Measurements from ENCODE around the gene ACSS1.

The ACSS1 gene

DNA sequence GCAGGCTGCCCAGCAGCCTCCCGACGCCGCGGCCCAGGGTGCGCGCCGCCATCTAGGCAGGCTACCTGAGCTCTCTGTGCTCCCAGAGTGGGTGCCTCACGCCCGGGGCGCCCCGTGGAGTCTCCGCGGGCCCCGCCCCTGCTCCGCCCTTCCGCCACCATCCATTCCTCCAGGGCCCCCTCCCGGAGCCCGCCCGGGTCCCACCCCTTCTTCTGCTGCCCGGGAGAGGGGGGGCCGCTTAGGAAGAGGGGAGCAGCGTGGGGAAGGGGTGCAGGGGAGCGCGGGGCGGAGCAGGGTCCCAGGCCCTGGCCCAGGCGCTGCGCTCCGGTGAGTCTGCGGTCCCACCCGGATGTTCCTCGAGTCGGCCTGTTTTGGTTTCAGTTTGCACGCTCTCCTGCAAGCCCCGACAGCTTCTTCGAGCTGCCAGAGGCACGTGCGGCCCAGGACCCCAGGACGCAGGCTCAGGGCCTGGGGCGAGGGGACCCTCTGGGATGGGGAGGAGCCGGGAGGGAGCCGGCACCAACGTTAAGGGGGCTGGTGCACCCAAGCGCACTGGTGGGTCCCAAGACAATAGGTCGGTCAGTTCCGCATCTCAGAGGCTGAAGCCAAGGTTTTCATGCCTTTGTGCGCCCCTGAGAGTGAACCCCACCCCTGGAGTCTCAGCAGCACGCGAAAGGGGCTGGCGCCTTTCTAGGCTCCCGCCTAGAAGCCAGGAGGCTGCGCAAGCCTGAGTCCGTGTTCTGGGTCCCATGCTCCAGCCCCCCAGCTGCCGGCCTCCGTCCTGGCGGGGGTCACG, at the start of gene ACSS1:
TSS of gene ACSS1 (minus strand) at position 89 of the 796 bp plus-strand sequence. CDS start at position 52, 37 bp downstream.
- peak within 1 kb of the TSS; percentile 68 for H3K4me3 ChIP-seq (replicated peaks; ENCODE audit: low read depth, low read length)
- DNase-seq (ENCODE audit: low read depth) = peak; percentile 41

GRCh38 chr20:25103526-25103925, 45.6 kb upstream of the ACSS1 start:
- TF ChIP-seq, protein P1, sequence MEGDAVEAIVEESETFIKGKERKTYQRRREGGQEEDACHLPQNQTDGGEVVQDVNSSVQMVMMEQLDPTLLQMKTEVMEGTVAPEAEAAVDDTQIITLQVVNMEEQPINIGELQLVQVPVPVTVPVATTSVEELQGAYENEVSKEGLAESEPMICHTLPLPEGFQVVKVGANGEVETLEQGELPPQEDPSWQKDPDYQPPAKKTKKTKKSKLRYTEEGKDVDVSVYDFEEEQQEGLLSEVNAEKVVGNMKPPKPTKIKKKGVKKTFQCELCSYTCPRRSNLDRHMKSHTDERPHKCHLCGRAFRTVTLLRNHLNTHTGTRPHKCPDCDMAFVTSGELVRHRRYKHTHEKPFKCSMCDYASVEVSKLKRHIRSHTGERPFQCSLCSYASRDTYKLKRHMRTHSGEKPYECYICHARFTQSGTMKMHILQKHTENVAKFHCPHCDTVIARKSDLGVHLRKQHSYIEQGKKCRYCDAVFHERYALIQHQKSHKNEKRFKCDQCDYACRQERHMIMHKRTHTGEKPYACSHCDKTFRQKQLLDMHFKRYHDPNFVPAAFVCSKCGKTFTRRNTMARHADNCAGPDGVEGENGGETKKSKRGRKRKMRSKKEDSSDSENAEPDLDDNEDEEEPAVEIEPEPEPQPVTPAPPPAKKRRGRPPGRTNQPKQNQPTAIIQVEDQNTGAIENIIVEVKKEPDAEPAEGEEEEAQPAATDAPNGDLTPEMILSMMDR (IDR thresholded peaks at IDR 0.05; ENCODE audit: low read length, missing control alignments) = no peak
- no peak overlapping the region for H3K4me3 ChIP-seq (replicated peaks; ENCODE audit: low read depth, low read length)
- no peak for DNase-seq (ENCODE audit: low read depth)

More for the DNA sequence above, at the start of gene ACSS1:
- TF ChIP-seq, protein P1 (IDR thresholded peaks at IDR 0.05; ENCODE audit: low read length, missing control alignments) = no peak

GRCh38 chr20:25100914-25101313, 43.0 kb upstream of the ACSS1 start:
- no peak overlapping the region for H3K4me3 ChIP-seq (replicated peaks; ENCODE audit: low read depth, low read length)
- DNase-seq (ENCODE audit: low read depth) = no peak
- TF ChIP-seq, protein P1 (IDR thresholded peaks at IDR 0.05; ENCODE audit: low read length, missing control alignments) = no peak

DNA sequence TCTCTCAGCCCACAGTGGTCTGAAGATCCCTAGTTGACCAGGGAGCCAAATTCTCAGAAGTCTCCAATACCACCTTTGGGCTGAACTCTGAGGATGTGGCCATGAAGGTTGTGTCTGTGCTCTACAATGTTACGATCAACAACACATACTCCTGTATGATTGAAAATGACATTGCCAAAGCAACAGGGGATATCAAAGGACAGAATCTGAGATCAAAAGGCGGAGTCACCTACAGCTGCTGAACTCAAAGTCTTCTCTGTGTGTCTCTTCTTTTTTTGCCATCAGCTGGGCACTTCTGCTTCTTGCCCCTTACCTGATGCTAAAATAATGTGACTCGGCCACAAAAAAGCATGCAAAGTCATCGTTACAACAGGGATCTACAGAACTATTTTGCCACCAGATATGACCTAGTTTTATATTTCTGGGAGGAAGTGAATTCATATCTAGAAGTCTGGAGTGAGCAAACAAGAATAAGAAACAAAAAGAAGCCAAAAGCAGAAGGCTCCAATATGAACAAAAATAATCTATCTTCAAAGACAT, 41.7 kb upstream of the ACSS1 start:
- TF ChIP-seq, protein P1 (IDR thresholded peaks at IDR 0.05; ENCODE audit: low read length, missing control alignments) = no peak
- no peak overlapping the region for H3K4me3 ChIP-seq (replicated peaks; ENCODE audit: low read depth, low read length)
- no peak for DNase-seq (ENCODE audit: low read depth)

GRCh38 chr20:25097498-25097897, 39.6 kb upstream of the ACSS1 start:
- no peak for DNase-seq (ENCODE audit: low read depth)

DNA sequence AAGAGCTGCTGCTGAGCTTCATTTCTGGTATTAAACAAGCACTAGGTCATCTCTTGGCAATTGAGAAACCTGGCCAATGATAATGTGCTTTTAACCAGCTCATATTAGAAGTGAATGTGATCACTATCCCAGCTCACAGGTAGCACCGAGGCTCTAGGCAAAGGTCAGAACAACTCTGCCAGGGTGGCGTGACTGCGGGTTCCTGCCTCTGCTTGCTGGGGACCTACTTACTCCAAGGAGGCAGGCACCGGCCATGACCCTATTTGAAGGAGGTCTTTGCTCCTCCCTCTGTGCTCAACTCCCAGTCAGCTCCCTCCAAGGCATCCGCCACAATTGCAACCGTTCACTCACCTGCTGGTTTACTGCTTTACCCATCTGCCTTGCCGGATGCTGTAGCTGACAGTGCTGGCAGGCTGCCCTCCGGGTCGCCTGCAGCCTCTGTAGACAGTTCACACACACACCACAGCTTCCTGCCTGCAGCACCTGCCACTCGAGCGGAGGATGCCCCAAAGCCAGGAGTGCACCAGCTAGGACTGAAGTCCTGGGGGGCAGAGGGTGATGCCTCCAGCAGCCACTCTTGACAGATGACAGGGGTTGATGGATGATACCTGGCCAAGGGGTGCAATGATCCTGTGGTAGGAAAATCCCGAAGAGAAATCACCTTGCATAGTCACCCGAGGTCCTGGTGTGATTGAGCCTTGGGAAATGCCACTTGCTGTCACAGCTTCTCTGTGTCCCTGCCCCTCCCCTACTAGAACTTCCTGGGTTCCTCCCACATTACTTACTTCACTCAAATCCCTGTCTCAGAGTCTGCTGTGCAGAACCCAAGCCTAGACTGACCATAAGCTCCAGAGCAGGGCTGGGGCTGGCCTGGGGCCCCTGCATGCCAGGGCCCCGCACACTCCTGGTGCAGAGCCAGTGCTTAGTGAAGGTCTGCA, 32.8 kb upstream of the ACSS1 start:
- TF ChIP-seq, protein P1 (IDR thresholded peaks at IDR 0.05; ENCODE audit: low read length, missing control alignments) = no peak
- no peak overlapping the region for H3K4me3 ChIP-seq (replicated peaks; ENCODE audit: low read depth, low read length)
- no peak for DNase-seq (ENCODE audit: low read depth)

More at GRCh38 chr20:25097498-25097897, 39.6 kb upstream of the ACSS1 start:
- TF ChIP-seq, protein P1 (IDR thresholded peaks at IDR 0.05; ENCODE audit: low read length, missing control alignments) = no peak
- H3K4me3 ChIP-seq (replicated peaks; ENCODE audit: low read depth, low read length) = no peak overlapping the region

Measured in fibroblast of pulmonary artery (primary cell).